ENCODE results near the gene CDH5.

GRCh38 chr16:66342294-66342900, 24.1 kb upstream of the CDH5 start:
- no peak for TF ChIP-seq EZH2 (IDR thresholded peaks at IDR 0.05; ENCODE audit: insufficient read depth, poor library complexity, severe bottlenecking)
- TF ChIP-seq EZH2phosphoT487 (IDR thresholded peaks at IDR 0.05; ENCODE audit: insufficient read depth, low read depth): no peak
